MM.1S (cell line): ENCODE data around the gene CLDN6.

Experiments
- CTCF ChIP-seq: fragments of 300-600 bp; sonication (generic); IDR thresholded peaks from 2 replicates; pipeline ENCODE4 v1.5.1; 2016; ENCODE audit warnings: antibody characterized with exemption, low read length, mixed read lengths
- EZH2 ChIP-seq: fragments of 300-600 bp; sonication (generic); optimal IDR thresholded peaks from 2 replicates; pipeline ENCODE3; 2017; ENCODE audit warnings: low read depth, mild to moderate bottlenecking, antibody characterized with exemption, low read length, mixed read lengths
- EZH2phosphoT487 ChIP-seq: fragments of 300-600 bp; sonication (generic); IDR thresholded peaks from 2 replicates; pipeline ENCODE4 v1.6.1; 2018; ENCODE audit warnings: antibody characterized with exemption, low read length

DNA sequence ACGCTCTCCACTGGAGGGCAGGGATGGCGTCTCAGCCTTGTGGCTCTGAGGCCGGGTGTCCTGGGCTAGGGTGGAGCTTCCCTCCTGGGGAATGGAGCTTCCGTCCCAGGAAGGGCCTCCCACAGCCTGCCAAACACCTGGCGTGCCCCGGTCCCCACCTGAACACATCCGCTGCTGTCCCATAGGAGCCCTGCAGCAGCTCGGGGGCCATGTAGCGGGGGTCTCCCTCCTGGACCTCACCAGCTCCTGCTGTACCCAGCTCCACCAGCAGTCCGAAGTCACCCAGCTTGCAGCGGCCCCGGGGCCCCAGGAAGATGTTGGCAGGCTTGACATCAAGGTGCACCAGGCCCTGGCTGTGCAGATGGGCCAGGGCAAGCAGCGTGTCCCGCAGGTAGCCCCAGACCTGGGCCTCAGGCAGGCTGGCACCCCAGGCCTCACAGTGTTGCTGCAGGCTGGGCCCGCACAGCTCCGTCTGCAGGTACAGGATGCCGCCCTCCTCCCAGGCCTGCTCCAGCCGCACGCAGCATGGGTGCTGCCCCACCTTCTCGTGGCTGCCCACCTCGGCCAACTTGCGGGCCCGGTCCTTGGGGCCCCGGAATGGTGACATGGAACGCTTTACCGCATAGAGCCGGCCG lies 42.7 kb downstream of the CLDN6 start:
- TF ChIP-seq EZH2 (no peak), CTCF (no peak), EZH2phosphoT487 (no peak)
